GM19099 (cell line): ENCODE results near the gene SPATA31D3.
"Not testable (repeated sequence)": the region's sequence is repeated elsewhere in the genome, so short reads cannot be mapped to it uniquely, and the experiment has no call there.

ENCODE experiments used
- POLR2A ChIP-seq: IDR thresholded peaks from 3 replicates; pipeline ENCODE4 v1.6.1; 2011; ENCODE audit warnings: low read depth; ENCODE audit not compliant: insufficient read length; ENCODE audit errors: extremely low read depth

SPATA31D3 gene

DNA sequence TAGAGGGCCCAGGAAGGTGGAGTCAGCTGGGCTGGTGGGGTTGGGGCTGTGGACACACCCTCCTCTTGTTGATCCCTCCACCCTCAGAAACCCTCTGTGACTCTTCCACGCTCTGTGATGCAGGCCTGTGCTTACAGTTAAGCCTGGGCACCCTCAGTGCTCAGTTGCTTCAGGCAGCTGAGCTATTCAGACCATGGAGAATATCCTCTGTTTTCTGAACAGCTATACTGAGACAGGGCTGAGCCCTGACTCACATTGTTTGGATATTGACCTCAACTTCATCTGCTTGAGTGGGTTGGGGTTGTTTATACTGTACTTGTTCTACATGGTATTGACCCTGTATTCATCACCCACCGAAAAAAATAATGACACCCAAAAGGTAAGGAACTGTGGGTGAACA lies at the start of gene SPATA31D3:
TSS of gene SPATA31D3 (plus strand) at position 108 of the 400 bp plus-strand sequence. CDS start at position 194, 86 bp downstream.
- not testable (repeated sequence) for TF ChIP-seq POLR2A

DNA sequence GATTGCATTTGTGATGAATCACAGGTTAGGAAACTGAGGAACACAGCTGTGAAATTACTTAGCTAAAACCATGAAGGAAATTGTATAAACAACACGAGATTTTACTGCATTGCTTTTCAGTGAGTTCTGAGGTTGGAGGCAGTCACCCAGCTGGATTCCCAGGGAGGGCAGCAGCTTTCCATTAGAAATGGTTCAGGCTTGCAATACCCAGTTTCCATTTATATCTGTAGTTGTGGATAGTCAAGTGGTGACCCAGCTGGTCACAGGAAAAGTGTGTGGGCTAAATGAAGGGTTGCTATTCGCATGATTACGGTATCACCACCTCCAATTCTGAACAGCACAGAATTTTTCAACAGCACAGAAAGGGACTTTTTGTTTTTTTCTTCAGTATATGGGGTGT lies 49.4 kb upstream of the SPATA31D3 start:
- TF ChIP-seq POLR2A = no peak

- no peak for TF ChIP-seq POLR2A
Measured at GRCh38 chr9:81894891-81895290, 48.4 kb upstream of the SPATA31D3 start.

GRCh38 chr9:81896070-81896469 lies 47.2 kb upstream of the SPATA31D3 start:
- no peak for TF ChIP-seq POLR2A

DNA sequence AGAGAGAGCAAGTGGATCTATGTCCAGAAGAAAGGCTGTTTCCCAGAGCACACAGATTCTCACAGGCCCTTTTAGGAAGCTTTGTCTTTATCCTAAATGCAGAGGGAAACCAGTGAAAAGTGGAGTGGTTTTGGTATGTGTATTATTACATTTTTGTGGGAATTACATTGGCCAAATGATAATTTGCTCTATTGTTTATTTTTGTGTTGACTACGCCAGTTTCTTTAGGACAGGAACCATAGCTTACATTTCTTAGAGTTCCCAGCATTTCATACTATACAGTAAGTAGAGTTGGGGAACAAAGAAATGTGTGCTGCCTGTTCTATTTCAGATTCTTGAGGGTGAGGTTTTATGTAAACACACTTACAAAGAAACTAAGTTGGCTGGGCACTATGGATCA lies 44.4 kb upstream of the SPATA31D3 start:
- no peak for TF ChIP-seq POLR2A

- TF ChIP-seq POLR2A = no peak
Measured at GRCh38 chr9:81902196-81902595, 41.1 kb upstream of the SPATA31D3 start.

GRCh38 chr9:81902626-81903025 lies 40.7 kb upstream of the SPATA31D3 start:
- TF ChIP-seq POLR2A = no peak

DNA sequence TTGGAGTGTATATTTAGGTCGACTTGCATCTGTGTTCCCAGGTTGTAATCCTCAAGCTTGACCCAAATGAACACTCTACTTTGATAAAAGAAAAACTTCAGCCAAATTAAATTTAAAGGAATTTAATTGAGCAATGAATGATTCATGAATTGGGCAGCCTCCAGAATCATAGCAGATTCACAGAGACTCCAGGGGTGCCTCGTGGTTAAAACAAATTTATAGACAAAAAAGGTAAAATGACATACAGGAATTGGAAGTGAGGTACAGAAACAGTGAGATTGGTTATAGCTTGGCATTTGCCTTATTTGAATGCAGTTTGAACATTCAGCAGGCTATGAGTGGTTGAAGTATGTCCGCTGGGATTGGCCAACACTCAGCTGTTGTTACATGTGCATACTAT lies 36.6 kb upstream of the SPATA31D3 start:
- no peak for TF ChIP-seq POLR2A

DNA sequence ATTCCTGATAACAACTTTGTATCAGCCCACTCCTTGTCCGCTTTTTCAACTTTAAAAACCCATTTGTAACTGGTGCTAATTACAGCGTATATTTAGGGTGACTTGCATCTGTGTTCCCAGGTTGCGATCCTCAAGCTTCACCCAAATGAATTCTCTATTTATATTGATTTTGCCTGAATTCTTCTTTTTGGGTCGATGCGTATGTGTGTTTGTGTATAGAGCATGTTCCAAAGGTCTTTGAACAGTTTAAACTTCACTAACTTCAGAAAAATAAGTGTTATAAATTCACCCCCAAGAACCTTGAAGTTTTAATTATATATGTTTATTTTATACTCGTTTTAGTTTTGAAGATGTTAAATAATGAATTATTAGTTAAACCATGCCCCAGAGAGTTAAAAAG lies 31.2 kb upstream of the SPATA31D3 start:
- no peak for TF ChIP-seq POLR2A

GRCh38 chr9:81915801-81916505 lies 27.3 kb upstream of the SPATA31D3 start:
- no peak for TF ChIP-seq POLR2A

- not testable (repeated sequence) for TF ChIP-seq POLR2A
Measured at GRCh38 chr9:81928305-81928704, 15.0 kb upstream of the SPATA31D3 start, which contains the start of gene SPATA31D4. TSS of gene SPATA31D4 (plus strand) at chr9:81928428. CDS start at chr9:81928514, 86 bp downstream.

GRCh38 chr9:81953096-81953495 lies 9.8 kb downstream of the SPATA31D3 start:
- no peak for TF ChIP-seq POLR2A

- no peak for TF ChIP-seq POLR2A
Measured at GRCh38 chr9:81955625-81956024, 12.3 kb downstream of the SPATA31D3 start.

DNA sequence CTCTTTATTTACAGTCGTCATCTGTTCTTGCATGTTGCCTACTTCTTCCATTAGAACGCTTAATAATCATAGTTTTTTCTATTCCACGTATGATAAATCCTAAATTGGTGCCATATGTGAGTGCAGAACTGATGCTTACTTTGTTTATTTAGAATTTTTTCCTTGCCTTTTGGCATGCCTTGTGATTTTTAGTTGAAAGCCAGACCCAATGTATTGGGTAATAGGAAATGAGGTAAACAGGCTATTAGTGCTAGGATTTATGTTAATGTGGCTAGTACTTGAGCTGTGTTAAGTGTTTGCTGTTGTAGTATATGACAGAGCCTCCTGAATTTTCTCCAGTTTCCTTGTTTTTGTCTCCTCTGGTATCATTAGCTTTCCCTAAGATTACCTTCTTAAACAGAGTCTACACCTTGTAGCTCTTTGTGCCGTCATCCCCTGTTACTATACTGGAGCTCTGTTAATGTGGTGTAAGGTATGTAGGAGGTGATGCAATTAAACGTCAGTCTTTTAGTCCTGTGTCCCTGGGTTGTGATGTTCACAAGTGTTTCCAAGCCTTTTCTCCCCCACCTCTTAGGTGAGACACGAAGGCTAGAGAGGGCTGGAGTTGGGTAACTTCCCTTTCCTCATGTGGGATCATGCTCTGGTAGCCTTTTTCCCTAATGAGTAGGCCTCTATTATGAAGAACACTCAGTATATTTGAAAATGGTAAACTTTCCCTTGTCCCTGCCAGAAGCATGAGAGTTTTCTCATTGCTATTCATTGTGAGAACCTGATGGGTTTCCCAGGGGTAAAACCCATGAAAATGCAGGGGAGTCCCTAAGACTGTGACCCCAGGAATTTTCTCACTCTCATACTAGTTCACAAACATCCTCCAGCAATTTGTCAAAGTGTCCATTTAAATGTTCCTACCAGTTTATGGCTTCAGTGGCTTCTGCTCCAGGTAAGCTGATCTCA lies 21.2 kb downstream of the SPATA31D3 start:
- no peak for TF ChIP-seq POLR2A

GRCh38 chr9:81968026-81968425 lies 24.7 kb downstream of the SPATA31D3 start:
- TF ChIP-seq POLR2A = no peak

DNA sequence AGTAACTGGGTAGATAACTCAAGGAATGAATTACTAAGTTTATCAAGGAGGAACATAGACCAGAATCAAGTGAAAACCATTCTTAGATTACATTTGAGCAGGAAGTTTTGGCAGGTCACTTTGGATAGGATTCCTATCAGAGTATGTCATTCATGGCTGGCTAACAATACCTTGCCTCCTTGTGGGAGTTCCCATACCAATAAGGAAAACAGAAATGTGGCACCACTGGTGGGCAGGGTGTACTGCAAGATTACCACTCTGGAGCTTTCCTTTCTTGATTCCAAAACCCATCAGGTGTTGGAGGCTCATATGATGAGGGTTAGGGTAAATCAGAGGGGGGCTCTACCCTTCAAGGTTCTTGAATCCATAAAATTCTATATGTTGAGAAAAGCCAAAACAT lies 26.7 kb downstream of the SPATA31D3 start:
- TF ChIP-seq POLR2A = no peak
